ENCODE results near the gene MT1E. TPM values are rescaled to one million over a fixed set of nuclear protein-coding genes. Genes with fewer than 3 reads are reported as not detected.

Gene MT1E
- total and polyA plus RNA-seq, 10 donors, result 2.5 to 49.6 (median 27.0) TPM

GRCh38 chr16:56616608-56617211, 8.9 kb upstream of the MT1E start:
- H3K27ac ChIP-seq, result peak overlapping the region in 6 of 8 donors; percentile 21 to 62 (median 39)
- peaks cover 0 to 31% (median 11%) of the 10 kb centered on the region in 7 donors for H3K27me3 ChIP-seq (replicated peaks in 1 of 7)
- intact Hi-C loops (cut with DNase I; ENCODE audit: low total_unique reads), result no loop called here
- H3K4me1 ChIP-seq, result peaks cover 0 to 17% (median 12%) of the 10 kb centered on the region in 6 donors
- no peaks in the 10 kb centered on the region for H3K36me3 ChIP-seq
- no peaks in the 10 kb centered on the region for H3K9me3 ChIP-seq
- peak overlapping the region in 7 of 8 donors; percentile 29 to 64 (median 40) for H3K4me3 ChIP-seq
- TF ChIP-seq POLR2AphosphoS5 (IDR thresholded peaks at IDR 0.05) (no peak), POLR2A (IDR thresholded peaks at IDR 0.05) (no peak), CTCF (IDR thresholded peaks at IDR 0.05 in 8 of 11, conservative IDR thresholded peaks at IDR 0.05 in 3 of 11) (no peak)
- DNase-seq, result no peak
- WGBS, 5 donors, result 39 to 52% (median 46%) methylated on average over 21 to 23 of the region's 23 CpGs

- H3K27me3 ChIP-seq (replicated peaks in 1 of 7), result peaks cover 0 to 31% (median 11%) of the 10 kb centered on the region in 7 donors
- no peak for TF ChIP-seq POLR2A (IDR thresholded peaks at IDR 0.05)
- peak; percentile 55 to 81 (median 77) for TF ChIP-seq POLR2AphosphoS5 (IDR thresholded peaks at IDR 0.05)
- TF ChIP-seq CTCF (IDR thresholded peaks at IDR 0.05 in 8 of 11, conservative IDR thresholded peaks at IDR 0.05 in 3 of 11), result peak in 1 of 11 experiments; percentile 6
- 4 to 15% (median 6%) methylated on average over 27 to 41 of the region's 41 CpGs for WGBS, 5 donors
- peak overlapping the region in 6 of 8 donors; percentile 21 to 62 (median 39) for H3K27ac ChIP-seq
- peaks cover 0 to 14% (median 11%) of the 10 kb centered on the region in 6 donors for H3K4me1 ChIP-seq
- intact Hi-C loops (cut with DNase I; ENCODE audit: low total_unique reads), result no loop called here
- peak overlapping the region in 7 of 8 donors; percentile 29 to 64 (median 40) for H3K4me3 ChIP-seq
- no peaks in the 10 kb centered on the region for H3K36me3 ChIP-seq
- peak; percentile 85 for DNase-seq
- H3K9me3 ChIP-seq, result no peaks in the 10 kb centered on the region
These were observed 8.1 kb upstream of the MT1E start for GRCh38 chr16:56617212-56618085.

- Histone ChIP-seq H3K27me3 (replicated peaks in 1 of 7) (peaks cover 0 to 31% (median 11%) of the 10 kb centered on the region in 7 donors), H3K4me1 (peaks cover 0 to 14% (median 11%) of the 10 kb centered on the region in 6 donors), H3K9me3 (no peaks in the 10 kb centered on the region), H3K4me3 (peak overlapping the region in 1 of 8 donors; percentile 64), H3K27ac (no peak overlapping the region), H3K36me3 (no peaks in the 10 kb centered on the region)
- 48 to 77% (median 60%) methylated on average over 6 of the region's 6 CpGs for WGBS, 5 donors
- intact Hi-C loops (cut with DNase I; ENCODE audit: low total_unique reads), result no loop called here
- no peak for DNase-seq
- TF ChIP-seq POLR2AphosphoS5 (IDR thresholded peaks at IDR 0.05) (no peak), CTCF (IDR thresholded peaks at IDR 0.05 in 8 of 11, conservative IDR thresholded peaks at IDR 0.05 in 3 of 11) (no peak), POLR2A (IDR thresholded peaks at IDR 0.05) (no peak)
These were observed 7.4 kb upstream of the MT1E start for GRCh38 chr16:56618138-56618537.
